ENCODE measurements around the gene DPP10. TPM values are rescaled to one million over a fixed set of nuclear protein-coding genes. Genes with fewer than 3 reads are reported as not detected.

Gene DPP10
- total RNA-seq, 1 donor from 2014 or later, result 6.5 TPM

DNA sequence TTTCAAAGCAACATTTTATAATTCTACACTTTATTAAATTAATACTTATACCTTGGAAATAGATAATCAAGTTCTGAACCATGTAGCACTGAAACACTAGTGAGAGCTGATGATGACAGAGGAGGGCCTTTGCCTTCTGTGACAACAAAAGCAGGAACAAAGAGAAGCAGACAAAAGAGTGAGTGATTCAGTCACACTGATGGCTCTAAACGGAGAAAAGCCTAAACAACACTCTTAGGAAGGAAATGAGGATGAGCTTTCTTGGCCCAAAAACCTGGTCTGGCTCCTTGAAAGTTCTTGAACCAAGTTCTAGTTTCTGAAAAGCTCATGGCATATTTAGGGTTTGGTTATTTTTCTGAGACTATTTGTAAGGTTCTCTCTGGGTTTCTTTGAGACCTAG lies 271.9 kb downstream of the DPP10 start:
- no peak for TF ChIP-seq EZH2 (IDR thresholded peaks at IDR 0.05)
- no peak for TF ChIP-seq CTCF (IDR thresholded peaks at IDR 0.05)
- no peak for TF ChIP-seq EZH2phosphoT487 (IDR thresholded peaks at IDR 0.05)
- H3K27ac Mint-ChIP-seq, result peak overlapping the region; percentile 86
- Histone ChIP-seq H3K4me1 (peaks cover 53% of the 10 kb centered on the region), H3K9me3 (ENCODE audit: low read depth) (no peaks in the 10 kb centered on the region), H4K20me1 (ENCODE audit: low read depth) (no peaks in the 10 kb centered on the region), H3F3A (ENCODE audit: low read depth) (peaks cover 31% of the 10 kb centered on the region), H2AFZ (replicated peaks) (no peak overlapping the region), H3K27ac (peak overlapping the region; percentile 54), H3K27me3 (no peaks in the 10 kb centered on the region), H3K79me2 (ENCODE audit: low read depth) (no peaks in the 10 kb centered on the region), H3K9ac (no peak overlapping the region), H3K4me2 (peak overlapping the region; percentile 45), H3K36me3 (no peaks in the 10 kb centered on the region), H3K4me3 (no peak overlapping the region)
- H3K4me1 Mint-ChIP-seq, result peaks cover 32% of the 10 kb centered on the region
- H3K4me3 Mint-ChIP-seq, result no peak overlapping the region
- H3K27me3 Mint-ChIP-seq (ENCODE audit: insufficient read depth, low read depth), result no peaks in the 10 kb centered on the region
- H3K9me3 Mint-ChIP-seq, result no peaks in the 10 kb centered on the region
- peak; percentile 79 for DNase-seq (ENCODE audit: low spot score)
- H3K36me3 Mint-ChIP-seq, result no peaks in the 10 kb centered on the region

GRCh38 chr2:114717049-114717448 lies 274.6 kb downstream of the DPP10 start:
- no peaks in the 10 kb centered on the region for H3K36me3 Mint-ChIP-seq
- H3K4me1 Mint-ChIP-seq, result peaks cover 25% of the 10 kb centered on the region
- no peaks in the 10 kb centered on the region for H3K27me3 ChIP-seq
- no peak overlapping the region for H3K4me3 Mint-ChIP-seq
- no peaks in the 10 kb centered on the region for H3K9me3 Mint-ChIP-seq
- TF ChIP-seq CTCF (IDR thresholded peaks at IDR 0.05) (no peak), EZH2phosphoT487 (IDR thresholded peaks at IDR 0.05) (no peak), EZH2 (IDR thresholded peaks at IDR 0.05) (no peak)
- H3K27ac Mint-ChIP-seq, result no peak overlapping the region
- no peak overlapping the region for H3K9ac ChIP-seq
- H4K20me1 ChIP-seq (ENCODE audit: low read depth), result no peaks in the 10 kb centered on the region
- no peaks in the 10 kb centered on the region for H3K79me2 ChIP-seq (ENCODE audit: low read depth)
- H3K27ac ChIP-seq, result no peak overlapping the region
- H2AFZ ChIP-seq (replicated peaks), result peak overlapping the region; percentile 35
- H3K36me3 ChIP-seq, result no peaks in the 10 kb centered on the region
- H3K4me1 ChIP-seq, result peaks cover 38% of the 10 kb centered on the region
- peaks cover 8% of the 10 kb centered on the region for H3F3A ChIP-seq (ENCODE audit: low read depth)
- H3K9me3 ChIP-seq (ENCODE audit: low read depth), result no peaks in the 10 kb centered on the region
- no peak overlapping the region for H3K4me3 ChIP-seq
- no peaks in the 10 kb centered on the region for H3K27me3 Mint-ChIP-seq (ENCODE audit: insufficient read depth, low read depth)
- DNase-seq (ENCODE audit: low spot score), result peak; percentile 38
- H3K4me2 ChIP-seq, result no peak overlapping the region

DNA sequence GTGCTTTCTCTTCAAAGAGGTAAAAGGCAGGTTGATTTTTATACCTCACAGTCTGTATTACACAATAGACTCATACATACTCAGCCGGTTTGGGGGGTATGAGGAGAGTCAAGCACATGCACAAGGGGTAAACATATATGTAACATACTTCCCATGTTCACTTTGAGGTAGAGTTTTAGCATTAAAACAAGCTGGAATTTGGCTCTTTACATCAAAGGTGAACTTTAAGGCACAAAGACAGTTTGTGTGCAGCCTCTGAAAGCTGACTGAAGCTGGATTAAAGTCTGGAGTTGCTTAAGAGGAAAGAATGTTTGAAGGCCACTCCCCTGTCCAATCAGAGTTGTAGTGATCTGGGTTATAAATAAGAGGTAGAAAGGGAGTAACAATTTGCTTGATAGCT lies 282.0 kb downstream of the DPP10 start:
- Mint-ChIP-seq H3K27ac (no peak overlapping the region), H3K36me3 (no peaks in the 10 kb centered on the region), H3K4me1 (peaks cover 3% of the 10 kb centered on the region), H3K27me3 (ENCODE audit: insufficient read depth, low read depth) (peaks cover 3% of the 10 kb centered on the region), H3K4me3 (no peak overlapping the region), H3K9me3 (peaks cover 6% of the 10 kb centered on the region)
- no peaks in the 10 kb centered on the region for H3K36me3 ChIP-seq
- no peak overlapping the region for H3K4me3 ChIP-seq
- no peaks in the 10 kb centered on the region for H3K79me2 ChIP-seq (ENCODE audit: low read depth)
- no peak overlapping the region for H3K4me2 ChIP-seq
- H3K9ac ChIP-seq, result no peak overlapping the region
- no peaks in the 10 kb centered on the region for H3K27me3 ChIP-seq
- H2AFZ ChIP-seq (replicated peaks), result no peak overlapping the region
- H3K4me1 ChIP-seq, result no peaks in the 10 kb centered on the region
- no peak overlapping the region for H3K27ac ChIP-seq
- no peaks in the 10 kb centered on the region for H3F3A ChIP-seq (ENCODE audit: low read depth)
- no peaks in the 10 kb centered on the region for H3K9me3 ChIP-seq (ENCODE audit: low read depth)
- peak; percentile 6 for DNase-seq (ENCODE audit: low spot score)
- no peaks in the 10 kb centered on the region for H4K20me1 ChIP-seq (ENCODE audit: low read depth)
- TF ChIP-seq EZH2 (IDR thresholded peaks at IDR 0.05) (no peak), CTCF (IDR thresholded peaks at IDR 0.05) (no peak), EZH2phosphoT487 (IDR thresholded peaks at IDR 0.05) (no peak)

Measured in neural progenitor cell (in vitro differentiated cells).